ENCODE results near the gene ACSF3. TPM values are rescaled to one million over a fixed set of nuclear protein-coding genes. Genes with fewer than 3 reads are reported as not detected.

The ACSF3 gene
- total RNA-seq, 1 experiment from 2014 or later = 74.5 TPM

GRCh38 chr16:89062389-89063345 lies 31.0 kb upstream of the ACSF3 start:
- H4K20me1 ChIP-seq (ENCODE audit: insufficient read depth) = no peaks in the 10 kb centered on the region
- DNase-seq (ENCODE audit: low read depth, low spot score) (no peak), ATAC-seq (no peak)
- no peak for TF ChIP-seq ZFX (IDR thresholded peaks at IDR 0.05)
- no peak for TF ChIP-seq ATF3 (IDR thresholded peaks at IDR 0.05)
- no peak for TF ChIP-seq CTCF (IDR thresholded peaks at IDR 0.05 in 2 of 3, conservative IDR thresholded peaks at IDR 0.05 in 1 of 3; ENCODE audit: borderline replicate concordance in 1 of 3, insufficient read depth in 1 of 3, low read depth in 2 of 3, low read length in 2 of 3)
- TF ChIP-seq MAX (IDR thresholded peaks at IDR 0.05) = no peak
- no peak for TF ChIP-seq SRF (IDR thresholded peaks at IDR 0.05; ENCODE audit: low read depth)
- H3K4me1 ChIP-seq (ENCODE audit: control insufficient read depth in 1 of 2, insufficient read depth in 2 of 2, low read length in 2 of 2) = no peaks in the 10 kb centered on the region
- no peaks in the 10 kb centered on the region for H3K79me2 ChIP-seq (ENCODE audit: insufficient read depth, low read length)
- intact Hi-C loops (cut with micrococcal nuclease) = no loop called here
- H3K27me3 ChIP-seq (ENCODE audit: insufficient read depth, low read length) = 0 out of 2 replicates have a peak, but pooled peaks cover 8% of the 10 kb centered on the region
- no peaks in the 10 kb centered on the region for H3K9me3 ChIP-seq (ENCODE audit: control insufficient read depth in 1 of 2, insufficient read depth in 1 of 2, low read depth in 1 of 2, low read length in 2 of 2)
- H3K9me2 ChIP-seq (ENCODE audit: insufficient read depth) = no peaks in the 10 kb centered on the region
- CTCF ChIA-PET = no interaction called here
- H3K9ac ChIP-seq (ENCODE audit: low read length) = no peak overlapping the region
- POLR2A ChIA-PET = no interaction called here
- RAD21 ChIA-PET (ENCODE audit: low non-redundant PET in 1 of 2, low total read pairs in 2 of 2, uncharacterized antibody in 2 of 2, unreplicated experiment in 2 of 2) = no interaction called here
- no peak overlapping the region for H2AFZ ChIP-seq (ENCODE audit: low read depth, low read length, poor library complexity, severe bottlenecking)
- no peaks in the 10 kb centered on the region for H3K36me3 ChIP-seq (ENCODE audit: control insufficient read depth in 1 of 2, insufficient read depth in 2 of 2, low read length in 2 of 2)
- H3K4me2 ChIP-seq (ENCODE audit: low read length) = no peak overlapping the region
- H3K4me3 ChIP-seq (replicated peaks in 1 of 2; ENCODE audit: low read depth in 1 of 2, low read length in 2 of 2) = no peak overlapping the region
- H3K27ac ChIP-seq (ENCODE audit: low read depth, low read length) = no peak overlapping the region
- BruUV-seq (replicated peaks) = no TSS peak
